ENCODE measurements around the gene SORCS2.

Gene SORCS2

DNA sequence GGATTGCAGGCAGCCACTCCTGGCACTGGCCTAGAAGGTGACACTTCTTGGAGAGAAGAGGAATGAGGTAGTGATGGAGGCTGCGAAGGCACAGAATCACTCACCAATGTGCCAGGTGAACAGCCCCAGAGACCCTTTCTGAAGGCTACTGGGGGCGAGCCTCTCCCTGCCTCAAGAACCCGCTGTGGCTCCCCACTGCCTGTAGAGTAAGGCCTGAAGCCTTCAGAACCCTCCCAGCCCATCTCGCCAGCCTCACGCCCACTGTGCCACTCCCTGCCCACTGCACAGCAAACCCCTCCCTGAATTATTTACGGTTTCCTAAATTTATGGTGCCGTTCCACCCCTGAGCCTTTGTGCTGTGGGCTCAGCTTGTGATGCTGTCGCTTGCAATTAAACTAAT is 24.2 kb upstream of the SORCS2 start:
- H3K27me3 ChIP-seq (ENCODE audit: insufficient read depth, insufficient read length) = peaks cover 2% of the 10 kb centered on the region
- H3K36me3 ChIP-seq (ENCODE audit: insufficient read depth, insufficient read length, low read length) = no peaks in the 10 kb centered on the region
- no peak overlapping the region for H3K4me3 ChIP-seq (ENCODE audit: insufficient read length, low read depth)
- DNase-seq (ENCODE audit: low read depth, low spot score) = no peak
- H3K9ac ChIP-seq (ENCODE audit: insufficient read length, low read depth) = no peak overlapping the region
- H3K9me3 ChIP-seq (ENCODE audit: insufficient read depth, low read length) = no peaks in the 10 kb centered on the region
- TF ChIP-seq SUZ12 (IDR thresholded peaks at IDR 0.05; ENCODE audit: extremely low read depth, insufficient read depth, insufficient read length) = no peak
- no peak for TF ChIP-seq YY1 (IDR thresholded peaks at IDR 0.05; ENCODE audit: insufficient read depth, insufficient read length)
- no peak for TF ChIP-seq ZNF274 (IDR thresholded peaks at IDR 0.05; ENCODE audit: low read depth, low read length)
- peaks cover 8% of the 10 kb centered on the region for H3K4me1 ChIP-seq (ENCODE audit: insufficient read depth, insufficient read length)

DNA sequence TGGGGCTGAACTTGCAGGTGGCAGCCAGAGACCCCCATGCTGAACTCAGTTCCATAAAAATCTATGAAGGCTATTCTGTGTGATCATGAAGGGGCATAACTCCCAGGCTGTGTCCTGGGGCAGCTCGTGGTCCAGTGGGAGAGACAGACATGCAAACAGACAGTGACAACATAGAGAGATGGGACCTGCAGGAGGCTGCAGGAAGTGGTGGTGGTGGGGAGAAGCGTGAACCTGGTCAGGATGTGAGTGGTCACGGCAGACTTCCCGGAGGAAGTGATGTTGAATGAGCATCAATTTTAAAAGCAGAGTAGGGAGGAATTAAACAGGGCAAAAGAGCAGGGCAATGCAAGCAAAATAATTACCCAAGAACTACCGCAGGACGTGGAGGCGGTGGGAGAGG is 23.2 kb upstream of the SORCS2 start:
- peaks cover 3% of the 10 kb centered on the region for H3K27me3 ChIP-seq (ENCODE audit: insufficient read depth, insufficient read length)
- no peaks in the 10 kb centered on the region for H3K36me3 ChIP-seq (ENCODE audit: insufficient read depth, insufficient read length, low read length)
- no peak for DNase-seq (ENCODE audit: low read depth, low spot score)
- peaks cover 8% of the 10 kb centered on the region for H3K4me1 ChIP-seq (ENCODE audit: insufficient read depth, insufficient read length)
- TF ChIP-seq SUZ12 (IDR thresholded peaks at IDR 0.05; ENCODE audit: extremely low read depth, insufficient read depth, insufficient read length) (no peak), ZNF274 (IDR thresholded peaks at IDR 0.05; ENCODE audit: low read depth, low read length) (no peak), YY1 (IDR thresholded peaks at IDR 0.05; ENCODE audit: insufficient read depth, insufficient read length) (no peak)
- no peak overlapping the region for H3K4me3 ChIP-seq (ENCODE audit: insufficient read length, low read depth)
- H3K9me3 ChIP-seq (ENCODE audit: insufficient read depth, low read length) = no peaks in the 10 kb centered on the region
- H3K9ac ChIP-seq (ENCODE audit: insufficient read length, low read depth) = no peak overlapping the region

DNA sequence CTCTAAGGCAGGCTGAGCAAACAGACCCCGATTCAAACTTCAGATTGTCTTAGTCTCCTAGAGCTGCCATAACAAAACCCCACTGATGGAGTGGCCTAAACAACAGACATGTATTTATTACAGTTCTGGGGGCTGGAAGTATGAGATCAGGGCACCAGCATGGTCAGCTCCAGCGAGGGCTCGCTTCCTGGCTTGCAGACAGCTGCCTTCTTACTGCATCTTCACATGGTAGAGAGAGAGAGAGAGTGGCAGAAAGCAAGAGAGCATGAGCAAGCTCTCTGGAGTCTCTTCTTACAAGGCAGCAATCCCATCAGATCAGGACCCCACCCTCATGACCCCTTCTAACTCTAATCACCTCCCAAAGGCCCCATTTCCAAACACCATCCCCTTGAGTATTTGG is 22.3 kb upstream of the SORCS2 start:
- Histone ChIP-seq H3K9ac (ENCODE audit: insufficient read length, low read depth) (no peak overlapping the region), H3K27me3 (ENCODE audit: insufficient read depth, insufficient read length) (peaks cover 3% of the 10 kb centered on the region), H3K4me3 (ENCODE audit: insufficient read length, low read depth) (no peak overlapping the region), H3K36me3 (ENCODE audit: insufficient read depth, insufficient read length, low read length) (no peaks in the 10 kb centered on the region), H3K9me3 (ENCODE audit: insufficient read depth, low read length) (no peaks in the 10 kb centered on the region), H3K4me1 (ENCODE audit: insufficient read depth, insufficient read length) (peaks cover 8% of the 10 kb centered on the region)
- no peak for DNase-seq (ENCODE audit: low read depth, low spot score)
- no peak for TF ChIP-seq ZNF274 (IDR thresholded peaks at IDR 0.05; ENCODE audit: low read depth, low read length)
- no peak for TF ChIP-seq YY1 (IDR thresholded peaks at IDR 0.05; ENCODE audit: insufficient read depth, insufficient read length)
- no peak for TF ChIP-seq SUZ12 (IDR thresholded peaks at IDR 0.05; ENCODE audit: extremely low read depth, insufficient read depth, insufficient read length)

DNA sequence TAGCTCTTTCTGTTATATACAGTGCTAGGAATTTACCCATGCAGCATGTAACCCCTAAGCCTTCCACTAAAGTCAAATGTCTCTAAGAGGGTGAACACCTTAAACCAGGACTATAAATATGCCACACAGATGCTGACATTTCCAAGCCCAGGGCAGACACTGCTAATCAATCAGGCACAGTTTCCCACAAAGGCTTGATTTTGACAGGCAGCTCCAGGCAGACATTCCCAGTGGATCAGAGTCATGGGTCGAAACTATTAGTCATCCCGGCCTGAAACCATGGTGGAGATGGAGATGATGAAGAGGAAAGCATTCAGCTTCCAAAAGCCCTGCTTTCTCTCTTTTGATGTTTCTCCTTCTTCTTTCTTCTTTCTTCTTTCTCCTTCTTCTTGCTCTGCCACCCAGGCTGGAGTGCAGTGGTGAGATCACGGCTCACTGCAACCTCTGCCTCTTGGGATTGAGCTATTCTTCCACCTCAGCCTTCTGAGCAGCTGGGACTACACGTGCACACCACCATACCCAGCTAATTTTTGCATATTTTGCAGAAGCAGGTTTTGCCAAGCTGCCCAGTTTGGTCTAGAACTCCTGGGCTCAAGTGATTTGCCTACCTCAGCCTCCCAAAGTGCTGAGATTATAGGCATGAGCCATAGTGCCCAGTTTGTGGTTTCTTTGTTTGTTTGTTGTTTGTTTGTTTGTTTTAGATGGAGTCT is 21.0 kb upstream of the SORCS2 start:
- Histone ChIP-seq H3K4me3 (ENCODE audit: insufficient read length, low read depth) (no peak overlapping the region), H3K4me1 (ENCODE audit: insufficient read depth, insufficient read length) (peaks cover 4% of the 10 kb centered on the region), H3K9ac (ENCODE audit: insufficient read length, low read depth) (no peak overlapping the region), H3K9me3 (ENCODE audit: insufficient read depth, low read length) (no peaks in the 10 kb centered on the region), H3K27me3 (ENCODE audit: insufficient read depth, insufficient read length) (peaks cover 3% of the 10 kb centered on the region), H3K36me3 (ENCODE audit: insufficient read depth, insufficient read length, low read length) (no peaks in the 10 kb centered on the region)
- TF ChIP-seq YY1 (IDR thresholded peaks at IDR 0.05; ENCODE audit: insufficient read depth, insufficient read length) (no peak), SUZ12 (IDR thresholded peaks at IDR 0.05; ENCODE audit: extremely low read depth, insufficient read depth, insufficient read length) (no peak), ZNF274 (IDR thresholded peaks at IDR 0.05; ENCODE audit: low read depth, low read length) (no peak)
- no peak for DNase-seq (ENCODE audit: low read depth, low spot score)

DNA sequence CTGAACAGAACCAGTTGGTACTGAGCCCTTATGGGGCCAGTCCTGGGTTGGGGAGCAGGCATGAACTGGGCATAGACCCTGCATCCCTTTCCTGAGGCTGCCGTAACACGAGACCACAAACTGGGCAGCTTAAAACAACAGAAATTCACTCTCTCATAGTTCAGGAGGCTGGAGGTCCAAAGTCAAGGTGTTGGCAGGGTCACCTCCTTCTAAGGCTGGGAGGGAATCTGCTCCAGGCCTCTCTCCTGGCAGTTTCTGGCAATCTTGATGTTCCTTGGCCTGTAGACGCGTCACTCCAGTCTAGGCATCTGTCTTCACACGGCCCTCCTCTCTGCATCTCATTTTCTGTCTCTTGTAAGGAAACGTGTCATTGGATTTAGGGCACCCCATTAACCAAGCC is 19.8 kb upstream of the SORCS2 start:
- Histone ChIP-seq H3K4me1 (ENCODE audit: insufficient read depth, insufficient read length) (no peaks in the 10 kb centered on the region), H3K9me3 (ENCODE audit: insufficient read depth, low read length) (no peaks in the 10 kb centered on the region), H3K4me3 (ENCODE audit: insufficient read length, low read depth) (no peak overlapping the region), H3K27me3 (ENCODE audit: insufficient read depth, insufficient read length) (peaks cover 3% of the 10 kb centered on the region), H3K36me3 (ENCODE audit: insufficient read depth, insufficient read length, low read length) (no peaks in the 10 kb centered on the region), H3K9ac (ENCODE audit: insufficient read length, low read depth) (no peak overlapping the region)
- DNase-seq (ENCODE audit: low read depth, low spot score) = no peak
- TF ChIP-seq SUZ12 (IDR thresholded peaks at IDR 0.05; ENCODE audit: extremely low read depth, insufficient read depth, insufficient read length) (no peak), ZNF274 (IDR thresholded peaks at IDR 0.05; ENCODE audit: low read depth, low read length) (no peak), YY1 (IDR thresholded peaks at IDR 0.05; ENCODE audit: insufficient read depth, insufficient read length) (no peak)

DNA sequence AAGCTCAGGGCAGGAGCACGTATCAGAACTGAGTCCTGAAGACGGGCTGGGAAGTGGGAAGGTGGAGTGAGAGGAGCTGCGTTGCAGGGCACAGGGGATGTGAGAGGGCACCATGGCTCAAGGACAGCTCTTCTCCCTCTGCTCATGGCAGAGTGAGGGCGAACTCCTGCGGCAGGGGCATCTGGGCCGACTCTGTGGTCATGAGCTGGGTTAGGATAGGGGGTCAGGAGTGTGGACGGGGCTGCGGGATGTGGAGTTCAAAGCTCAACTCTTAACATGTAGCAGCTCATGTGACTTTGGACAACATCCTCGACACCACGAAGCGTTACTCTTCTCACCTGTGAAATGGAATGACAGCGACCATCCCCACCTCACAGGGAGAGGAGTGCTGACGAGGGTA is 19.4 kb upstream of the SORCS2 start:
- Histone ChIP-seq H3K27me3 (ENCODE audit: insufficient read depth, insufficient read length) (peaks cover 3% of the 10 kb centered on the region), H3K36me3 (ENCODE audit: insufficient read depth, insufficient read length, low read length) (no peaks in the 10 kb centered on the region), H3K9me3 (ENCODE audit: insufficient read depth, low read length) (no peaks in the 10 kb centered on the region), H3K4me1 (ENCODE audit: insufficient read depth, insufficient read length) (no peaks in the 10 kb centered on the region), H3K4me3 (ENCODE audit: insufficient read length, low read depth) (no peak overlapping the region), H3K9ac (ENCODE audit: insufficient read length, low read depth) (no peak overlapping the region)
- TF ChIP-seq YY1 (IDR thresholded peaks at IDR 0.05; ENCODE audit: insufficient read depth, insufficient read length) = no peak
- no peak for TF ChIP-seq ZNF274 (IDR thresholded peaks at IDR 0.05; ENCODE audit: low read depth, low read length)
- TF ChIP-seq SUZ12 (IDR thresholded peaks at IDR 0.05; ENCODE audit: extremely low read depth, insufficient read depth, insufficient read length) = no peak
- no peak for DNase-seq (ENCODE audit: low read depth, low spot score)

DNA sequence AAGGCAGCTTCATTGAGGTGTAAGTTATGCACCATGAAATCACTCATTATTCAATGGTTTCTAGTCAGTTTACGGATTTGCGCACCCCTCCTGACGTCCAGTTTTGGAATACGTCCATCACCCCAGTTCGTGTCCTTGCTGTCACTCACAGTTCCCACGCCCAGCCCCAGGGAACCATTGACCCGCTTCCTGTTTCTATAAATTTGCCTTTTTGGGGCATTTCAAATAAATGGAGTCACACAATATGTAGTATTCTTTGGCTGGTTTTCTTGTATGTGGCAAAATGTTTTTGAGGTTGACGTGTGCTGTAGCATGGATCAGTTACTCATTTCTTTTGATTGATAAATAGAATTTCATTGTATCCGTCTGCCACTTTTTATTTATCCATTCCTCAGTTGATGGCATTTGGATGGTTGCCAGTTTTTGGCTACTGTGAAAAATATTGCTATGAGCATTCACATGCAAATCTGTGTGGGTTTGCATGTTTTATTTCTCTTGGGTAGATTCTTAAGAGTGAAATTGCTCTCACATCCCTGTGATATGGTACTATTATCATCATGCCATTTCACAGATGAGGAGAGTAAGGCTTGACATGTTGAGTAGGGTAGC is 18.4 kb upstream of the SORCS2 start:
- TF ChIP-seq ZNF274 (IDR thresholded peaks at IDR 0.05; ENCODE audit: low read depth, low read length) (no peak), SUZ12 (IDR thresholded peaks at IDR 0.05; ENCODE audit: extremely low read depth, insufficient read depth, insufficient read length) (no peak), YY1 (IDR thresholded peaks at IDR 0.05; ENCODE audit: insufficient read depth, insufficient read length) (no peak)
- Histone ChIP-seq H3K9ac (ENCODE audit: insufficient read length, low read depth) (no peak overlapping the region), H3K27me3 (ENCODE audit: insufficient read depth, insufficient read length) (peaks cover 3% of the 10 kb centered on the region), H3K4me3 (ENCODE audit: insufficient read length, low read depth) (no peak overlapping the region), H3K36me3 (ENCODE audit: insufficient read depth, insufficient read length, low read length) (no peaks in the 10 kb centered on the region), H3K9me3 (ENCODE audit: insufficient read depth, low read length) (peaks cover 2% of the 10 kb centered on the region), H3K4me1 (ENCODE audit: insufficient read depth, insufficient read length) (no peaks in the 10 kb centered on the region)
- no peak for DNase-seq (ENCODE audit: low read depth, low spot score)
